HepG2 (cell line): ENCODE measurements around the gene AP3B1. TPM values are rescaled to one million over a fixed set of nuclear protein-coding genes. Genes with fewer than 3 reads are reported as not detected.

Experiments
- ATAC-seq: fragments of 200-7000 bp; cut with Tn5 transposase; 3 replicates; pipeline ENCODE4 v1.9.1; 2020; ENCODE audit warnings: mild to moderate bottlenecking, moderate library complexity
- BruUV-seq: library from RNA; stranded (reverse); fragments of 400-500 nt; replicated peaks from 2 replicates; lab custom pipeline; 2021; lab: Mats Ljungman, UMichigan
- CTCF ChIA-PET: fragments of 300-600 bp; formaldehyde crosslinking; extraction: SDS; loops from one replicate; lab custom pipeline; 2021; ENCODE audit warnings: low total read pairs, inconsistent platforms, low intra/inter-chr PET ratio; lab: Yijun Ruan, JAX
- POLR2A ChIA-PET: fragments of 350-600 bp; sonication (Branson Sonifier 250); formaldehyde crosslinking; loops from one replicate; lab custom pipeline; 2020; ENCODE audit warnings: antibody characterized with exemption, inconsistent platforms; lab: Yijun Ruan, JAX
- DNase-seq: peaks from one replicate; pipeline ENCODE4 v3.0.0-alpha.2; 2015; ENCODE audit warnings: low spot score
- FAIRE-seq: peaks from 3 replicates; lab custom pipeline; 2011; peaks lifted over from hg19 to GRCh38; lab: Jason Lieb, UNC
- H2AFZ ChIP-seq: one replicate; pipeline ENCODE4 v1.6.1; 2011; ENCODE audit warnings: low read length, inconsistent platforms
- H3K27ac ChIP-seq: fragments of 300-600 bp; 3 replicates; pipeline ENCODE4 v1.8.0; 2011; ENCODE audit warnings: mixed run types, mild to moderate bottlenecking, mixed read lengths, low read length, inconsistent platforms; ENCODE audit not compliant: insufficient read depth; ENCODE audit errors: extremely low read length
- H3K27me3 ChIP-seq, 2 experiments: fragments of 200-600 bp in 1 of 2; 2 replicates in 1 of 2; 3 replicates in 1 of 2; pipeline versions ENCODE4 v1.6.0 to v1.8.0; 2011; ENCODE audit warnings: low read length in 2 of 2, mild to moderate bottlenecking in 2 of 2, moderate library complexity in 2 of 2, inconsistent platforms in 1 of 2; ENCODE audit not compliant: insufficient read depth in 2 of 2, control insufficient read depth in 1 of 2
- H3K36me3 ChIP-seq, 2 experiments: fragments of 200-600 bp in 1 of 2; replicated peaks in 1 of 2; 2 replicates in 1 of 2; 3 replicates in 1 of 2; pipeline versions ENCODE4 v1.5.1 to v1.8.0; 2011; ENCODE audit warnings: low read length in 2 of 2, inconsistent platforms in 1 of 2; ENCODE audit not compliant: insufficient read depth in 2 of 2, control insufficient read depth in 1 of 2
- H3K4me1 ChIP-seq: 2 replicates; pipeline ENCODE4 v1.5.1; 2012; ENCODE audit warnings: low read length, inconsistent platforms; ENCODE audit not compliant: insufficient read depth
- H3K4me2 ChIP-seq: 2 replicates; pipeline ENCODE4 v1.6.0; 2011; ENCODE audit warnings: low read depth, low read length, inconsistent platforms
- H3K4me3 ChIP-seq, 3 experiments: fragments of 200-600 bp in 1 of 3; sonication (generic), shearing (Covaris generic) in 1 of 3; replicated peaks in 1 of 3; 2 replicates each; pipeline ENCODE4 v1.5.1; 2011 to 2016; ENCODE audit warnings: low read length in 3 of 3, inconsistent platforms in 2 of 3, low read depth in 2 of 3, mild to moderate bottlenecking in 2 of 3, control low read depth in 1 of 3, mixed read lengths in 1 of 3; ENCODE audit not compliant: insufficient read depth in 1 of 3
- H3K79me2 ChIP-seq: one replicate; pipeline ENCODE4 v1.6.1; 2011; ENCODE audit warnings: low read length, inconsistent platforms; ENCODE audit not compliant: insufficient read depth
- H3K9ac ChIP-seq: 2 replicates; pipeline ENCODE4 v1.6.0; 2011; ENCODE audit warnings: mild to moderate bottlenecking, low read depth, low read length, inconsistent platforms; ENCODE audit not compliant: insufficient read depth
- H3K9me3 ChIP-seq: 2 replicates; pipeline ENCODE4 v1.5.1; 2012; ENCODE audit warnings: mild to moderate bottlenecking, low read length
- H4K20me1 ChIP-seq: 2 replicates; pipeline ENCODE4 v1.6.0; 2011; ENCODE audit warnings: inconsistent platforms, mild to moderate bottlenecking, low read length, moderate library complexity; ENCODE audit not compliant: insufficient read depth
- EP300 ChIP-seq, 3 experiments: sonication (generic) in 1 of 3; formaldehyde crosslinking in 1 of 3; IDR thresholded peaks; 2 replicates each; pipeline versions ENCODE4 v1.5.1 to v1.6.1; 2011 to 2020; ENCODE audit warnings: low read depth in 2 of 3, low read length in 2 of 3, borderline replicate concordance in 1 of 3, improper control_type of control experiment in 1 of 3, mild to moderate bottlenecking in 1 of 3, missing genetic modification reagents in 1 of 3, moderate library complexity in 1 of 3
- ZKSCAN1 ChIP-seq: fragments of 150-350 bp; IDR thresholded peaks from 2 replicates; pipeline ENCODE4 v1.6.1; 2014; ENCODE audit warnings: low read length
- ZNF230 ChIP-seq: sonication (generic); formaldehyde crosslinking; IDR thresholded peaks from 2 replicates; pipeline ENCODE4 v1.4.0; 2020; ENCODE audit warnings: mild to moderate bottlenecking, missing genetic modification reagents
- WGBS: methylation state at CpG from one replicate; pipeline ENCODE4 v1.1.6; 2017; ENCODE audit warnings: low lambda C conversion rate; 5-methylcytosine and 5-hydroxymethylcytosine counted together
- in situ Hi-C: cut with HindIII; loops from 2 replicates; pipeline ENCODE4 v1.10.0; 2017; ENCODE audit warnings: low pct_unique_long_range_greater_than_20kb; ENCODE audit not compliant: extremely low pct_ligation_motif_present
- intact Hi-C: fragments of 100-400 bp; cut with micrococcal nuclease; formaldehyde crosslinking; loops from one replicate; pipeline ENCODE4 v1.10.0; 2022; ENCODE audit not compliant: unreplicated experiment
- polyA plus RNA-seq, 8 experiments: library from polyadenylated mRNA; depleted of rRNA in 3 of 8; stranded (reverse) in 7 of 8; unstranded in 1 of 8; fragments of >200 nt; fragmentation: Illumina TruSeq in 4 of 8; extraction: Trizol in 4 of 8; gene quantifications; 2 replicates each; pipeline versions ENCODE4 v1.2.1 to v1.2.3, GENCODE V29; 2011 to 2016; ENCODE audit warnings: low read depth in 4 of 8, missing spikeins in 1 of 8, mixed read lengths in 1 of 8; ENCODE audit not compliant: insufficient read depth in 1 of 8
- total RNA-seq, 5 experiments: library from RNA; depleted of rRNA; stranded (reverse); fragments of >200 nt; fragmentation: Illumina TruSeq; extraction: Trizol; gene quantifications; 2 replicates each; pipeline ENCODE4 v1.2.3, GENCODE V29; 2016; ENCODE audit warnings: low read depth in 1 of 5
- TF ChIP-seq, protein P1 (sequence below): sonication (generic); formaldehyde crosslinking; IDR thresholded peaks from 2 replicates; pipeline ENCODE4 v1.4.0; 2020; ENCODE audit warnings: missing genetic modification reagents
- TF ChIP-seq, protein P2 (sequence below): IDR thresholded peaks from 2 replicates; pipeline ENCODE4 v1.6.1; 2016; ENCODE audit warnings: missing compliant biosample characterization, missing genetic modification reagents, borderline replicate concordance

Gene AP3B1
- total and polyA plus RNA-seq, 2 of the 13 experiments (the other 11 are each of a cell fraction or from before 2014, with no cell fraction given), result 37.7 to 51.2 TPM

DNA sequence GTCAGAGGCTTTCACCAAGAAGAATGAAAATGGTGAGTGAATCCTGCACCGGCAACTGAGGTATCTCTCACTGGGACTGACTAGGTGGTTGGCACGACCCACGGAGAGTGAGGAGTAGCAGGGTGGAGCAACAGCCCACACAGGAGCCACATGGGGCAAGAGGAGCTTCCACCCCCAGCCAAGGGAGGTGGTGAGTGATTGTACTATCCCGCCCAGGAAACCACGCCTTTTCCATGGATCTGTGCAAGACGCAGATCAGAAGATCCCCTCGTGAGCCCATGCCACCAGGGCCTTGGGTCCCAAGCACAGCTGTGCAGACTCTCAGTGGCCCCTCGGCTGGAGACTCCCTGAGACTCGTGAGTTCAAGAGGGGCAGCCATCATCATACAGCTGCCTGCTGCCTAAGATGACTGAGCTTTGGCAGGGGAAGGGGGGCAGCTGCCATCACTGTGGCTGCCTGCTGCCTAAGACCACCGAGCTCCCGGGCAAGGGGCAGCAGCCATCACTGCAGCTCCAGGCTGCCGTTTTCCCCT, 229.5 kb downstream of the AP3B1 start:
- Histone ChIP-seq H3K27me3 (no peaks in the 10 kb centered on the region), H4K20me1 (no peaks in the 10 kb centered on the region), H3K27ac (no peak overlapping the region), H2AFZ (no peak overlapping the region), H3K4me1 (no peaks in the 10 kb centered on the region), H3K9ac (no peak overlapping the region), H3K9me3 (no peaks in the 10 kb centered on the region), H3K79me2 (no peaks in the 10 kb centered on the region), H3K4me3 (no peak overlapping the region), H3K4me2 (no peak overlapping the region), H3K36me3 (no peaks in the 10 kb centered on the region)
- FAIRE-seq (no peak), DNase-seq (no peak), ATAC-seq (no peak)
- in situ Hi-C loops, result no loop called here
- ChIA-PET POLR2A (no interaction called here), CTCF (no interaction called here)
- intact Hi-C loops, result no loop called here
- TF ChIP-seq, protein P1, sequence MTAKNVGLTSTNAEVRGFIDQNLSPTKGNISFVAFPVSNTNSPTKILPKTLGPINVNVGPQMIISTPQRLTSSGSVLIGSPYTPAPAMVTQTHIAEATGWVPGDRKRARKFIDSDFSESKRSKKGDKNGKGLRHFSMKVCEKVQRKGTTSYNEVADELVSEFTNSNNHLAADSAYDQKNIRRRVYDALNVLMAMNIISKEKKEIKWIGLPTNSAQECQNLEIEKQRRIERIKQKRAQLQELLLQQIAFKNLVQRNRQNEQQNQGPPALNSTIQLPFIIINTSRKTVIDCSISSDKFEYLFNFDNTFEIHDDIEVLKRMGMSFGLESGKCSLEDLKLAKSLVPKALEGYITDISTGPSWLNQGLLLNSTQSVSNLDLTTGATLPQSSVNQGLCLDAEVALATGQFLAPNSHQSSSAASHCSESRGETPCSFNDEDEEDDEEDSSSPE, result no peak
- WGBS, result 100% methylated on average over 4 of the region's 12 CpGs
- no TSS peak for BruUV-seq

DNA sequence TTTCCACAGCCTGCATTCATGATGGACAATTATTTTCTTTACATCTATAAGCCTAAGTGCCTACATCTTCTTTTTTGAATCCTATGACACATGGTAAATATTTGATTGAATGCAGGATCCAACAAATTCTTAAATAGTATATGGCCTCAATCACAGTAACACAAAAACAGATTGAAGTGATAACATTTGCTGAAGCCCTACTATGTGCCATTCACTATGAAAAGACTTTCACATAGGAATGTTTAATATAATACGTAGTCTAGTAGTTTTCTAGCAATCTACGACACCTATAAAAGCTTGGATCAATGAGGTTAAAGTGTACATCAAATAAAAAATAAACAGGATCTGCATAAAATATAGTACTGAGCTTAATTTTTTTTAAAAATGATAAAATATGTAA, 231.0 kb downstream of the AP3B1 start:
- CTCF ChIA-PET, result no interaction called here
- intact Hi-C loops (no loop called here), in situ Hi-C loops (no loop called here)
- WGBS, result 99% methylated on average over 2 of the region's 2 CpGs
- TF ChIP-seq ZKSCAN1 (peak; percentile 83), ZNF230 (CRISPR knock-in tag) (no peak), EP300 (IDR thresholded peaks at IDR 0.05; ENCODE audit: low read depth in 2 of 2, low read length in 2 of 2) (no peak), EP300 (CRISPR knock-in tag; IDR thresholded peaks at IDR 0.05; ENCODE audit: borderline replicate concordance) (no peak)
- TF ChIP-seq, protein P2, sequence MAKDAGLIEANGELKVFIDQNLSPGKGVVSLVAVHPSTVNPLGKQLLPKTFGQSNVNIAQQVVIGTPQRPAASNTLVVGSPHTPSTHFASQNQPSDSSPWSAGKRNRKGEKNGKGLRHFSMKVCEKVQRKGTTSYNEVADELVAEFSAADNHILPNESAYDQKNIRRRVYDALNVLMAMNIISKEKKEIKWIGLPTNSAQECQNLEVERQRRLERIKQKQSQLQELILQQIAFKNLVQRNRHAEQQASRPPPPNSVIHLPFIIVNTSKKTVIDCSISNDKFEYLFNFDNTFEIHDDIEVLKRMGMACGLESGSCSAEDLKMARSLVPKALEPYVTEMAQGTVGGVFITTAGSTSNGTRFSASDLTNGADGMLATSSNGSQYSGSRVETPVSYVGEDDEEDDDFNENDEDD, result no peak
- TF ChIP-seq, all 625 proteins: peak for 1
- H3K27ac ChIP-seq, result no peak overlapping the region
- H3K9me3 ChIP-seq, result no peaks in the 10 kb centered on the region
- H3K9ac ChIP-seq, result no peak overlapping the region
- no peaks in the 10 kb centered on the region for H3K27me3 ChIP-seq
- no peak for DNase-seq
- FAIRE-seq, result no peak
- H3K36me3 ChIP-seq, result 0 out of 5 replicates have a peak, but pooled peaks cover 0 to 2% of the 10 kb centered on the region in 2 experiments
- no peak for ATAC-seq
- no peak overlapping the region for H3K4me3 ChIP-seq
- POLR2A ChIA-PET, result no interaction called here
- no peaks in the 10 kb centered on the region for H3K4me1 ChIP-seq
- no peaks in the 10 kb centered on the region for H3K79me2 ChIP-seq
- H2AFZ ChIP-seq, result no peak overlapping the region
- no peak overlapping the region for H3K4me2 ChIP-seq
- no peaks in the 10 kb centered on the region for H4K20me1 ChIP-seq
- no TSS peak for BruUV-seq
